H1 (cell line): ENCODE data around the gene SLC39A11. TPM values are rescaled to one million over a fixed set of nuclear protein-coding genes. Genes with fewer than 3 reads are reported as not detected.

Experiments
- POLR2A ChIP-seq, 2 experiments: IDR thresholded peaks; 1 replicate in 1 of 2; 2 replicates in 1 of 2; pipeline ENCODE4 v1.6.1; 2011; ENCODE audit warnings: low read depth in 2 of 2, low read length in 2 of 2, mild to moderate bottlenecking in 2 of 2; ENCODE audit errors: control extremely low read depth in 1 of 2
- YY1 ChIP-seq: IDR thresholded peaks from 2 replicates; pipeline ENCODE4 v1.6.1; 2011; ENCODE audit warnings: low read depth, mild to moderate bottlenecking, low read length
- polyA plus RNA-seq, 7 experiments: library from polyadenylated mRNA; depleted of rRNA in 3 of 7; stranded (reverse) in 5 of 7; unstranded in 2 of 7; fragments of >200 nt in 5 of 7; fragments of 200-250 nt in 2 of 7; gene quantifications; 1 replicate in 5 of 7; 2 replicates in 1 of 7; 4 replicates in 1 of 7; pipeline versions ENCODE4 v1.2.1 to v1.2.3, GENCODE V29; 2011 to 2013; ENCODE audit warnings: missing spikeins in 2 of 7, mixed read lengths in 2 of 7
- total RNA-seq: library from RNA; stranded (reverse); fragmentation: NEBNext Ultra II Directional; extraction: Animal tissue kit (Norgen Biotek cat#: 25700); gene quantifications from 2 replicates; pipeline ENCODE4 v1.2.1, GENCODE V29; 2021
- TF ChIP-seq, protein P1 (sequence below), 3 experiments: IDR thresholded peaks; 1 replicate in 2 of 3; 2 replicates in 1 of 3; pipeline versions ENCODE4 v1.5.1 to v1.6.1; 2011; ENCODE audit warnings: low read length in 3 of 3, mild to moderate bottlenecking in 3 of 3, inconsistent platforms in 2 of 3, low read depth in 1 of 3, moderate library complexity in 1 of 3; ENCODE audit not compliant: insufficient read depth in 1 of 3; ENCODE audit errors: control extremely low read depth in 1 of 3

SLC39A11 gene
- total and polyA plus RNA-seq, 2 of the 8 experiments (the other 6 are each of a cell fraction or from before 2014, with no cell fraction given): 12.2 to 19.6 TPM

DNA sequence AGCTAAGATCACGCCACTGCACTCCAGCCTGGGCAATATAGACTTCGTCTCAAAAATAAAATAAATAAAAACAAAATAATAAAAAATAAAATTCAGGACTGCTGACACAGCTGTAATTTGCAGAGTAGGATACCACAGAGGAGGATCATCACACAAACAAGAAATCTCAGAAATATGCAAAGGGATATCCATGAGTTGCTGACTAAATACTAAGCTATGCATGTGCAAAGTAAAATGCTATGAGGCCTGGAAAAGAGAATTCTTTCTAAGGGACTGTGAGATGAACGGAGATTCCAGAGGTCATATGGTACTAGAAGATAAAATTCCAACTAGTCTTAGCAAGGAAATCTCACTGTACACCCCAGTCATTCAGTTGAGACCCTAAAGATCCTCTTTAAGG, 74.8 kb downstream of the SLC39A11 start (continued):
- no peak for TF ChIP-seq YY1
- no peak for TF ChIP-seq POLR2A (IDR thresholded peaks at IDR 0.05; ENCODE audit: control extremely low read depth in 1 of 2, low read depth in 2 of 2, low read length in 2 of 2)
- TF ChIP-seq, protein P1, sequence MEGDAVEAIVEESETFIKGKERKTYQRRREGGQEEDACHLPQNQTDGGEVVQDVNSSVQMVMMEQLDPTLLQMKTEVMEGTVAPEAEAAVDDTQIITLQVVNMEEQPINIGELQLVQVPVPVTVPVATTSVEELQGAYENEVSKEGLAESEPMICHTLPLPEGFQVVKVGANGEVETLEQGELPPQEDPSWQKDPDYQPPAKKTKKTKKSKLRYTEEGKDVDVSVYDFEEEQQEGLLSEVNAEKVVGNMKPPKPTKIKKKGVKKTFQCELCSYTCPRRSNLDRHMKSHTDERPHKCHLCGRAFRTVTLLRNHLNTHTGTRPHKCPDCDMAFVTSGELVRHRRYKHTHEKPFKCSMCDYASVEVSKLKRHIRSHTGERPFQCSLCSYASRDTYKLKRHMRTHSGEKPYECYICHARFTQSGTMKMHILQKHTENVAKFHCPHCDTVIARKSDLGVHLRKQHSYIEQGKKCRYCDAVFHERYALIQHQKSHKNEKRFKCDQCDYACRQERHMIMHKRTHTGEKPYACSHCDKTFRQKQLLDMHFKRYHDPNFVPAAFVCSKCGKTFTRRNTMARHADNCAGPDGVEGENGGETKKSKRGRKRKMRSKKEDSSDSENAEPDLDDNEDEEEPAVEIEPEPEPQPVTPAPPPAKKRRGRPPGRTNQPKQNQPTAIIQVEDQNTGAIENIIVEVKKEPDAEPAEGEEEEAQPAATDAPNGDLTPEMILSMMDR (IDR thresholded peaks at IDR 0.05; ENCODE audit: control extremely low read depth in 1 of 3, insufficient read depth in 1 of 3, low read depth in 1 of 3, low read length in 3 of 3): no peak
- TF ChIP-seq, all 59 proteins: peak for 0
